Stomach smooth muscle (tissue), 2 donors: ENCODE measurements around the gene NFIL3.
"Not testable (repeated sequence)": the region's sequence is repeated elsewhere in the genome, so short reads cannot be mapped to it uniquely, and the experiment has no call there.

Experiments used
- H3K27ac ChIP-seq: one replicate; pipeline ENCODE4 v1.7.0; 2013; ENCODE audit warnings: mild to moderate bottlenecking, low read length, inconsistent platforms
- H3K27me3 ChIP-seq, 2 donors: one replicate each; pipeline ENCODE4 v1.7.0; 2013; ENCODE audit warnings: low read length in 2 of 2; ENCODE audit not compliant: insufficient read depth in 2 of 2, control insufficient read depth in 1 of 2
- H3K36me3 ChIP-seq, 2 donors: one replicate each; pipeline ENCODE4 v1.7.0; 2013; ENCODE audit warnings: low read length in 2 of 2; ENCODE audit not compliant: control insufficient read depth in 2 of 2, insufficient read depth in 2 of 2
- H3K4me1 ChIP-seq: one replicate; pipeline ENCODE4 v1.7.0; 2013; ENCODE audit warnings: low read length; ENCODE audit not compliant: control insufficient read depth, insufficient read depth
- H3K4me3 ChIP-seq, 2 donors: one replicate each; pipeline ENCODE4 v1.7.0; 2013; ENCODE audit warnings: low read length in 2 of 2
- H3K9ac ChIP-seq, 2 donors: one replicate each; pipeline ENCODE4 v1.7.0; 2013; ENCODE audit warnings: low read length in 2 of 2, mild to moderate bottlenecking in 1 of 2
- H3K9me3 ChIP-seq, 2 donors: one replicate each; pipeline ENCODE4 v1.7.0; 2013; ENCODE audit warnings: low read length in 2 of 2; ENCODE audit not compliant: control insufficient read depth in 2 of 2
- donor health status: healthy.
- donor health status: Pancreatic carcinoma.

NFIL3 gene

DNA sequence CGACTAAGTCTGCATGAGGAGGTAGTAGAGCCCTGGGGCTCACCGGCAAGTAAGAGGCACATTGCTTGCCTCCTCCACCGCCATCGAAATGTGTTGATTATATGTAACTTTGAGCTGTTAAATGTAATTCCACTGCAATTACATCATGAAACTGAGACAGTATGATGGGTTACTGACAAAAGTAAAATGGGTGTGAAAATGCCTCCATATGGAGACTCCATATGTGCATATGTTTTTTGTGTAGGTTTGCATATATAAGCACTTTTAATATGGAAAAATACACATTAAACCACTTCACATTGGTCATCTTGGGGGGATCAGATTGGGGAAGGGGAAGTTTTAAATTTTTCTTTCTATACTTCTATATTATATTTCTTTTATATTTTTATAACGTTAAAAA is 29.8 kb downstream of the NFIL3 start:
- H3K27ac ChIP-seq, result no peak overlapping the region
- H3K4me1 ChIP-seq, result no peaks in the 10 kb centered on the region
- no peaks in the 10 kb centered on the region for H3K9me3 ChIP-seq
- H3K27me3 ChIP-seq, result no peaks in the 10 kb centered on the region
- no peak overlapping the region for H3K9ac ChIP-seq
- H3K36me3 ChIP-seq, result no peaks in the 10 kb centered on the region
- H3K4me3 ChIP-seq, result no peak overlapping the region

GRCh38 chr9:91392435-91392834 is 31.2 kb downstream of the NFIL3 start:
- H3K4me1 ChIP-seq, result no peaks in the 10 kb centered on the region
- H3K27me3 ChIP-seq, result no peaks in the 10 kb centered on the region
- H3K9me3 ChIP-seq, result no peaks in the 10 kb centered on the region
- no peaks in the 10 kb centered on the region for H3K36me3 ChIP-seq
- no peak overlapping the region for H3K27ac ChIP-seq
- no peak overlapping the region for H3K9ac ChIP-seq
- no peak overlapping the region for H3K4me3 ChIP-seq

DNA sequence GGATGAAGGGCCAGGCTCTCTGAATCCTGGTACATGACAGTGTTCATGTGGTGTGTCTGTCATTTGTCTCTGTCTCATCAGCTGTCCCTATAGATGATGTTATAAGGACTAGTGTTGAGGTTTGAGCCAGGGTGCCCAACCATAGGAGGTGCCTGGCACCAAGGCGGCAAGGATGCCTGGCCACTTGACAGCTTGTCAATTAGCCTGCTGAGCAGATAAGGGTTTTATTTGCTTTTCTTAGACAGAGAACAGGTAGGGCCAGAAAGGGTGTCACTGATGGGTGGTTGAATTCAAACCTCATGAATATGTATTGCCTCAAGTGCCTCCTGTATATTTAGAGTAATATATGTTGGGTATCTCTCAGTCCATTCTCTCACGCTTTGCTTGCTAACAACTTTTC is 31.8 kb downstream of the NFIL3 start:
- H3K9ac ChIP-seq, result no peak overlapping the region
- H3K27ac ChIP-seq, result no peak overlapping the region
- no peaks in the 10 kb centered on the region for H3K36me3 ChIP-seq
- H3K9me3 ChIP-seq, result no peaks in the 10 kb centered on the region
- no peaks in the 10 kb centered on the region for H3K4me1 ChIP-seq
- no peak overlapping the region for H3K4me3 ChIP-seq
- no peaks in the 10 kb centered on the region for H3K27me3 ChIP-seq

- Histone ChIP-seq H3K9ac (no peak overlapping the region), H3K27ac (no peak overlapping the region), H3K27me3 (no peaks in the 10 kb centered on the region), H3K9me3 (no peaks in the 10 kb centered on the region), H3K36me3 (no peaks in the 10 kb centered on the region), H3K4me3 (no peak overlapping the region), H3K4me1 (no peaks in the 10 kb centered on the region)
Observed at GRCh38 chr9:91391412-91391811, 32.2 kb downstream of the NFIL3 start.

GRCh38 chr9:91389686-91390085 is 33.9 kb downstream of the NFIL3 start:
- not testable (repeated sequence) for H3K4me3 ChIP-seq, H3K27me3 ChIP-seq, H3K9me3 ChIP-seq, H3K36me3 ChIP-seq, H3K9ac ChIP-seq, H3K4me1 ChIP-seq, H3K27ac ChIP-seq

GRCh38 chr9:91386765-91387164 is 36.9 kb downstream of the NFIL3 start:
- no peaks in the 10 kb centered on the region for H3K27me3 ChIP-seq
- no peak overlapping the region for H3K4me3 ChIP-seq
- H3K27ac ChIP-seq, result no peak overlapping the region
- H3K9ac ChIP-seq, result no peak overlapping the region
- no peaks in the 10 kb centered on the region for H3K36me3 ChIP-seq
- no peaks in the 10 kb centered on the region for H3K4me1 ChIP-seq
- H3K9me3 ChIP-seq, result no peaks in the 10 kb centered on the region

DNA sequence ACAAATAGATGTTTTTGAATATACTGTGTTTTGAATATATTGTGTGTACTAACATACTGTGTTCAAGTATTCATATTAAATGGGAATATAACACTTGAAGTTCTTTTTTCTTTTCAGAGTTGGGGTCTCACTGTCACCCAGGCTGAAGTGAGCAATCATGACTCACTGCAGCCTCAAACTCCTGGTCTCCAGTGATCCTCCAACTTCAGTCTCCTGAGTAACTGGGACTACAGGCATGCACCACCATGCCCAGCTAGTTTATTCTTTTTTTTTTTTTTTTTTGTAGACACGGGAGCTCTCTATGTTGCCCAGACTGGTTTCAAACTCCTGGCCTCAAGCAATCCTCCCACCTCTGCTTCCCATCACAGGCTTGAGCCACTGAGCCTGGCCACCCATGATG is 38.7 kb downstream of the NFIL3 start:
- Histone ChIP-seq H3K27ac (no peak overlapping the region), H3K4me1 (no peaks in the 10 kb centered on the region), H3K27me3 (no peaks in the 10 kb centered on the region), H3K9me3 (no peaks in the 10 kb centered on the region), H3K4me3 (no peak overlapping the region), H3K36me3 (no peaks in the 10 kb centered on the region), H3K9ac (no peak overlapping the region)

DNA sequence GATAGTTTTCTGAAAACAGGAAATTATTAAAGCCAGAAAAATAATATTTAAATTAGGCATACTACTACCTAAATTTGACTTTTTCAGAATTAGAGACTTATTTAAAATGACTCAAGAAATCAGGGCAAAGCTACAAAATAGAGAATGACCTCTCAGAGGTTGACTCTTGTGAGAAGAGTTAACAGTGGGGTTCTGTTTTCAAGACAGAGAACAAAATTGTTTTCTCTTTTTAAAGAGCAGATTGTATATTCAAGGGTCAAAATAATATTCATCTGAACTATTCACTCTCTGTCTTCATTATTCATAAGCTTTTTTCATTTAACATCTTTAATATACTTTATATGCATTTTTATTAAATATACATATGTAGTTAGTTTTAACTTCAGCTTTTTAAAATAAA is 40.1 kb downstream of the NFIL3 start:
- Histone ChIP-seq H3K4me3 (no peak overlapping the region), H3K9me3 (no peaks in the 10 kb centered on the region), H3K4me1 (no peaks in the 10 kb centered on the region), H3K36me3 (no peaks in the 10 kb centered on the region), H3K9ac (no peak overlapping the region), H3K27me3 (no peaks in the 10 kb centered on the region), H3K27ac (no peak overlapping the region)

GRCh38 chr9:91382298-91382697 is 41.3 kb downstream of the NFIL3 start:
- no peak overlapping the region for H3K9ac ChIP-seq
- H3K9me3 ChIP-seq, result no peaks in the 10 kb centered on the region

DNA sequence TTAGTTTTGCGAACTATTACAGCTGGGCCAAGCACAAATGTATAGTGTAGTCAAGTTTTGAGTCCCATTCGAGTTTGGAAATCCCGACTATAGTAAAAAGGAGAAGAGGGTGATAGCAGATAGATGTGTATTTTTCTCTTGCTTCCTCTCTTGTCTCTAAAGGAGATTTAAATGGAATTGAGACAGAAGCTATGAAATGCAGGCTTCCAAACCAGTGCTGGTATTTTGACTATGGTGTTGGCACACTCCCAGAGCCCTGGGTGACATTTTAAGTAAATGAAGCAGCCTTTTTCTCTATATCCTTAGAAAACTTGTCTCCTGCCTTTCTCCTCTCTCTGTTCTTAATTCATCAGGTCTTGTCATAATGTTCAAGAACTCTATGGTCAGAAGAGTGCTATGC is 44.2 kb downstream of the NFIL3 start:
- no peaks in the 10 kb centered on the region for H3K4me1 ChIP-seq
- no peaks in the 10 kb centered on the region for H3K9me3 ChIP-seq
- no peaks in the 10 kb centered on the region for H3K36me3 ChIP-seq
- no peak overlapping the region for H3K27ac ChIP-seq
- H3K4me3 ChIP-seq, result no peak overlapping the region
- H3K27me3 ChIP-seq, result no peaks in the 10 kb centered on the region
- H3K9ac ChIP-seq, result no peak overlapping the region

More at GRCh38 chr9:91382298-91382697, 41.3 kb downstream of the NFIL3 start:
- H3K4me1 ChIP-seq, result no peaks in the 10 kb centered on the region
- no peak overlapping the region for H3K4me3 ChIP-seq
- no peak overlapping the region for H3K27ac ChIP-seq
- H3K36me3 ChIP-seq, result no peaks in the 10 kb centered on the region
- H3K27me3 ChIP-seq, result no peaks in the 10 kb centered on the region

DNA sequence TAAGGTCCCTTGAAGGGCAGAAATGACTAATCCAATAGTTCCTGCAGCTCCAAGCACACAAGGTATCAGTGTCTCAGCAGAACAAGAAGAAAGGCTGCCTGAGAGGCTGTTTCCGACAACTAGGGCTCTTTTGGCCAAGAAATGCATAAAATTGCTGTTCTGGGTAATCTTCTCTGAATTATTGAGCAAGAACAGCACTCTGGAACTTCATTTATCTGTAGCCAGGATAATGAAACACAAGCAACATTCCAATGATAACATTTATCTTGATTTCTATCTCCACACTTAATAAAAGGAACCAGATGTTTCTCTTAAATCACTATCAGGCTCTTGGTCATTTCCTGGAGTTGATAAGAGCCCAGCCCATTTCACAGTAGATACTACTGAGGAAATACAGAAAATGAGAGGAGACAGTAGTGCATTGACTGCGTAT is 44.9 kb downstream of the NFIL3 start:
- no peaks in the 10 kb centered on the region for H3K4me1 ChIP-seq
- H3K9ac ChIP-seq, result no peak overlapping the region
- H3K27me3 ChIP-seq, result no peaks in the 10 kb centered on the region
- no peaks in the 10 kb centered on the region for H3K36me3 ChIP-seq
- H3K9me3 ChIP-seq, result no peaks in the 10 kb centered on the region
- H3K4me3 ChIP-seq, result no peak overlapping the region
- no peak overlapping the region for H3K27ac ChIP-seq

DNA sequence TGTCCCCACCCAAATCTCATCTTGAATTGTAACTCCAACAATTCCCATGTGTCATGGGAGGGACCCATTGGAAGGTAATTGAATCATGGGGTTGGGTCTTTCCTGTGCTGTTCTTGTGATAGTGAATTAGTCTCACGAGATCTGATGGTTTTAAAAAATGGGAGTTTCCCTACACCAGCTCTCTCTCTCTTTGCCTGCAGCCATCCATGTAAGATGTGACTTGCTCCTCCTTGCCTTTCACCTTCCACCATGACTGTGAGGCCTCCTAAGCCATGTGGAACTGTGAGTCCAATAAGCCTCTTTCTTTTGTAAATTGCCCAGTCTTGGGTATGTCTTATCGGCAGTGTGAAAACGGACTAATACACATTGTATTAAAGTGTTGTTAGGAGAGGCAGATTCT is 45.6 kb downstream of the NFIL3 start:
- not testable (repeated sequence) for H3K27me3 ChIP-seq, H3K4me1 ChIP-seq, H3K36me3 ChIP-seq, H3K27ac ChIP-seq, H3K9me3 ChIP-seq, H3K9ac ChIP-seq, H3K4me3 ChIP-seq
